OCI-LY7 (cell line): ENCODE results near the gene CYB5R4.

Experiments used
- EZH2phosphoT487 ChIP-seq: fragments of 200-600 bp; sonication (generic); IDR thresholded peaks from 2 replicates; pipeline ENCODE4 v1.6.1; 2018; ENCODE audit warnings: low read depth, borderline replicate concordance, mild to moderate bottlenecking, mixed run types, antibody characterized with exemption, low read length, moderate library complexity, mixed read lengths
- TF ChIP-seq, protein P1 (sequence below): fragments of 200-600 bp; sonication (generic); conservative IDR thresholded peaks from 2 replicates; pipeline ENCODE4 v1.5.1; 2014; ENCODE audit warnings: mild to moderate bottlenecking, antibody characterized with exemption, low read length, moderate library complexity, mixed read lengths

DNA sequence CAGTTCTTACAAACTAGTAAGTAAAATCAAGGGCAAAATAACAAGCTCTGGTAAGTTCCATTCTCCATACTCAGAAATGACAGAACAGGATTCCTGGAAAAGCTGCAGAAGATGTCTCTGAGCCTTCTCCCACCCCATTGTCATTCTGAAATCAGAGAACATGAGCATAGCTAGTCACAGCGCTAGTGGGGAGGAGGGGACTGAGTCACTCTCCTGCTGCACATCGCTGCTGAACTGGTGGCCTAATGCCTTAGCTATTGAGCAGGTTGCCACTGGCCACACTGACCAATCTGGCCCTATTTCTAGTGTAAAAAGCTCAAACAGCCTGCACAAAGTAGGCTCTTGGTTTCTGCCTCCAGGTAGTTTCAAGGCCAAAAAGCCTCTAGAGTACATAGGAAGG is 32.4 kb upstream of the CYB5R4 start:
- TF ChIP-seq, protein P1, sequence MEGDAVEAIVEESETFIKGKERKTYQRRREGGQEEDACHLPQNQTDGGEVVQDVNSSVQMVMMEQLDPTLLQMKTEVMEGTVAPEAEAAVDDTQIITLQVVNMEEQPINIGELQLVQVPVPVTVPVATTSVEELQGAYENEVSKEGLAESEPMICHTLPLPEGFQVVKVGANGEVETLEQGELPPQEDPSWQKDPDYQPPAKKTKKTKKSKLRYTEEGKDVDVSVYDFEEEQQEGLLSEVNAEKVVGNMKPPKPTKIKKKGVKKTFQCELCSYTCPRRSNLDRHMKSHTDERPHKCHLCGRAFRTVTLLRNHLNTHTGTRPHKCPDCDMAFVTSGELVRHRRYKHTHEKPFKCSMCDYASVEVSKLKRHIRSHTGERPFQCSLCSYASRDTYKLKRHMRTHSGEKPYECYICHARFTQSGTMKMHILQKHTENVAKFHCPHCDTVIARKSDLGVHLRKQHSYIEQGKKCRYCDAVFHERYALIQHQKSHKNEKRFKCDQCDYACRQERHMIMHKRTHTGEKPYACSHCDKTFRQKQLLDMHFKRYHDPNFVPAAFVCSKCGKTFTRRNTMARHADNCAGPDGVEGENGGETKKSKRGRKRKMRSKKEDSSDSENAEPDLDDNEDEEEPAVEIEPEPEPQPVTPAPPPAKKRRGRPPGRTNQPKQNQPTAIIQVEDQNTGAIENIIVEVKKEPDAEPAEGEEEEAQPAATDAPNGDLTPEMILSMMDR = no peak
- TF ChIP-seq EZH2phosphoT487 = no peak
